ENCODE measurements around the gene ZBTB43. TPM values are rescaled to one million over a fixed set of nuclear protein-coding genes. Genes with fewer than 3 reads are reported as not detected.

Gene ZBTB43
- total RNA-seq, 1 donor from 2014 or later = 30.2 TPM

DNA sequence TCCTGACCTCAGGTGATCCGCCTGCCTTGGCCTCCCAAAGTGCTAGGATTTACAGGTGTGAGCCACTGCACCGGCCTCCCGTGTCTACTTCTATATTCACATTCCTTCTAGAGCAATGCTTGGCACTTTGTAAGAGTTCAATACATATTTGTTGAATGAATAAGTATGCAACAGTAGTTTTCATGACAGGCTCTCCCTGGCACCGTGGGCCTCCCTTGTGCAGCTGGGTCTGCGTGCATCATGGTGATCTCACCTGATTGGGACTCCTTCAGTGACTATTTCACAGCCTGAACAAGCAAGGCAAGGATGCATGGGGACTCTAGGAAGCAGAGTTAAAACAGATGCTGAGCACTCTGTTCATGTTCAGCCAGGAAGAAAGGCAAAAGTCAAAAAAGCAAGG lies 48.8 kb downstream of the ZBTB43 start:
- peaks cover 11% of the 10 kb centered on the region for H3K27me3 ChIP-seq (ENCODE audit: low read depth)
- H3K9me3 ChIP-seq (replicated peaks) = no peaks in the 10 kb centered on the region
- no peak overlapping the region for H3K4me3 ChIP-seq
- no peak for TF ChIP-seq CTCF (IDR thresholded peaks at IDR 0.05; ENCODE audit: borderline replicate concordance)
- H3K36me3 ChIP-seq = no peaks in the 10 kb centered on the region
- H3K4me1 ChIP-seq = peaks cover 3% of the 10 kb centered on the region
- no peak overlapping the region for H3K27ac ChIP-seq (replicated peaks)
- intact Hi-C loops (cut with micrococcal nuclease) = no loop called here
- no peak for DNase-seq

DNA sequence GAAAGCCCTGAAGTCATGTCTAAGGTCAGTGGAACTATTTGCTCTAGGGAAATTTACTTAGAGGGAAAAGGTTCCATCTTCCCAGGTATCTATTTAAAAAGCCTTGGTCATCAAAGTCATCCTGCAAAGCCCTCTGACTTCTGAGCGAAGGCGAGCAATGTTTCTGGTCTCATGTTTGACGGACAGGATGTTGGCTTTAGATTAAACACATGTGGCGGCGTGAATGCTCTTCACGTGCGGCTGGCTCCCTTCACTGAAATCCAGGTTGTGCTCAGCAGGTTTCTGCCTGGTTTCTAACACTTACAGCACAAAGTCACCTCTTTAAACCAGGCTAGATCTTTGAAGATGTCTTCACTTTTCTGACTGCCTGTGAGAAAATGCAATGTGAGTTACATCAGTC lies 49.9 kb downstream of the ZBTB43 start:
- no peak overlapping the region for H3K4me3 ChIP-seq
- no peaks in the 10 kb centered on the region for H3K36me3 ChIP-seq
- intact Hi-C loops (cut with micrococcal nuclease) = no loop called here
- peaks cover 11% of the 10 kb centered on the region for H3K27me3 ChIP-seq (ENCODE audit: low read depth)
- no peak for TF ChIP-seq CTCF (IDR thresholded peaks at IDR 0.05; ENCODE audit: borderline replicate concordance)
- H3K4me1 ChIP-seq = peaks cover 7% of the 10 kb centered on the region
- H3K9me3 ChIP-seq (replicated peaks) = no peaks in the 10 kb centered on the region
- no peak overlapping the region for H3K27ac ChIP-seq (replicated peaks)
- no peak for DNase-seq

GRCh38 chr9:126856326-126856877 lies 51.6 kb downstream of the ZBTB43 start:
- no peaks in the 10 kb centered on the region for H3K36me3 ChIP-seq
- DNase-seq = no peak
- H3K9me3 ChIP-seq (replicated peaks) = no peaks in the 10 kb centered on the region
- no peak for TF ChIP-seq CTCF (IDR thresholded peaks at IDR 0.05; ENCODE audit: borderline replicate concordance)
- H3K27me3 ChIP-seq (ENCODE audit: low read depth) = peaks cover 11% of the 10 kb centered on the region
- peaks cover 19% of the 10 kb centered on the region for H3K4me1 ChIP-seq
- no peak overlapping the region for H3K27ac ChIP-seq (replicated peaks)
- no peak overlapping the region for H3K4me3 ChIP-seq
- intact Hi-C loops (cut with micrococcal nuclease) = no loop called here

GRCh38 chr9:126857261-126857960 lies 52.6 kb downstream of the ZBTB43 start:
- Histone ChIP-seq H3K27ac (replicated peaks) (no peak overlapping the region), H3K27me3 (ENCODE audit: low read depth) (peaks cover 9% of the 10 kb centered on the region), H3K4me3 (no peak overlapping the region), H3K4me1 (peaks cover 30% of the 10 kb centered on the region), H3K36me3 (no peaks in the 10 kb centered on the region), H3K9me3 (replicated peaks) (no peaks in the 10 kb centered on the region)
- no peak for DNase-seq
- intact Hi-C loops (cut with micrococcal nuclease) = no loop called here
- no peak for TF ChIP-seq CTCF (IDR thresholded peaks at IDR 0.05; ENCODE audit: borderline replicate concordance)

GRCh38 chr9:126859111-126859510 lies 54.3 kb downstream of the ZBTB43 start:
- Histone ChIP-seq H3K4me3 (no peak overlapping the region), H3K27me3 (ENCODE audit: low read depth) (no peaks in the 10 kb centered on the region), H3K9me3 (replicated peaks) (no peaks in the 10 kb centered on the region), H3K4me1 (peaks cover 45% of the 10 kb centered on the region), H3K27ac (replicated peaks) (no peak overlapping the region), H3K36me3 (peaks cover 4% of the 10 kb centered on the region)
- intact Hi-C loops (cut with micrococcal nuclease) = no loop called here
- no peak for DNase-seq
- no peak for TF ChIP-seq CTCF (IDR thresholded peaks at IDR 0.05; ENCODE audit: borderline replicate concordance)

All from left ventricle myocardium inferior (tissue), 1 donor.